ENCODE measurements around the gene RNASE9.
"Not testable (repeated sequence)": the region's sequence is repeated elsewhere in the genome, so short reads cannot be mapped to it uniquely, and the experiment has no call there.

The RNASE9 gene

GRCh38 chr14:20578784-20579502, 18.1 kb upstream of the RNASE9 start:
- Histone ChIP-seq H3K27ac (no peak overlapping the region), H3K9ac (no peak overlapping the region), H3K36me3 (no peaks in the 10 kb centered on the region), H3K4me2 (no peak overlapping the region), H3K4me1 (no peaks in the 10 kb centered on the region), H4K20me1 (no peaks in the 10 kb centered on the region), H3K9me3 (no peaks in the 10 kb centered on the region), H3K4me3 (no peak overlapping the region), H3K27me3 (no peaks in the 10 kb centered on the region)
- TF ChIP-seq Cebpa-rat (IDR thresholded peaks at IDR 0.05): no peak

DNA sequence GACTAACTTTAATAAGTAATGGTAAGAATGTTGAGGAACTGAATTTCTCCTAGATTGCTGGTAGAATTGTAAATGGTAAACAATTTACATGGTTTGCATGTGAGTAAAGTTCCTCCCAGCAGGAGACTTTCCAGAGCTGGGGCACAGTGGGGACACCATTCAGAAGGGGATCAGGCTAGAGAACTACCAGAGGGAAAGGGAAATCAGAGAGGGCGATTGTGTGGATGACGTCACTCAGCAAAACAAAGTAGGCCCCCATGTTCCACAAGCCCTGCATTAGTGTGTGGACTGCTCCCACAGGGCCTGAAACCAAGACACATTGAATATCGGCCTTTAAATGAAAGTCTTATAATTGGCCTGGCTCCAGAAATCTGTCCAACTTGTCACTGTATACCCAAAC, 17.5 kb upstream of the RNASE9 start:
- no peak overlapping the region for H3K4me2 ChIP-seq
- no peak overlapping the region for H3K4me3 ChIP-seq
- no peaks in the 10 kb centered on the region for H4K20me1 ChIP-seq
- H3K4me1 ChIP-seq: no peaks in the 10 kb centered on the region
- no peaks in the 10 kb centered on the region for H3K9me3 ChIP-seq
- H3K36me3 ChIP-seq: no peaks in the 10 kb centered on the region
- no peak overlapping the region for H3K27ac ChIP-seq
- TF ChIP-seq Cebpa-rat (IDR thresholded peaks at IDR 0.05): no peak
- H3K9ac ChIP-seq: no peak overlapping the region
- no peaks in the 10 kb centered on the region for H3K27me3 ChIP-seq

DNA sequence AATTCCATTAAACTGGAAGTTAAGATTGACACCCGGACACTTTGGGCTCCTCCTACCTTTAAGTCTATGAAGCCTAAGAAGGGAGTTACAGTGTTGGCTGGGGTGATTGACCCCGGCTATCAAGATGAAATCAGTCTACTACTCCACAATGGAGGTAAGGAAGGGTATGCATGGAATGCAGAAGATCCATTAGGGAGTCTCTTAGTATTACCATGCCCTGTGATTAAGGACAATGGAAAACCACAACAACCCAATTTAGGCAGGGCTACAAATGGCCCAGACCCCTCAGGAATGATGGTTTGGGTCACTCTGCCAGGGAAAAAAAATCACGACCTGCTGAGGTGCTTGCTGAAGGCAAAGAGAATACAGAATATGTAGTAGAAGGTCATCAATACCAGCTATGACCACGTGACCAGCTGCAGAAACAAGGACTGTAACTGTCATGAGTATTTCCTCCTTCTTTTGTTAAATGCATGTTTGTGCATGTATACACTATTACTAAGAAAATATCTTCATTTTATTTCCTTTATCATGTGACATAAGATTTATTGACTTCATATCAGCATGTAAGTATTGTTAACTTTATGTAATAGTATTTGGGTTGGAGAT, 11.6 kb upstream of the RNASE9 start:
- H3K27me3 ChIP-seq, H3K4me2 ChIP-seq, H3K9ac ChIP-seq, H3K4me3 ChIP-seq, H3K4me1 ChIP-seq, H4K20me1 ChIP-seq, H3K36me3 ChIP-seq, H3K27ac ChIP-seq: not testable (repeated sequence)
- H3K9me3 ChIP-seq: peaks cover 20% of the 10 kb centered on the region

DNA sequence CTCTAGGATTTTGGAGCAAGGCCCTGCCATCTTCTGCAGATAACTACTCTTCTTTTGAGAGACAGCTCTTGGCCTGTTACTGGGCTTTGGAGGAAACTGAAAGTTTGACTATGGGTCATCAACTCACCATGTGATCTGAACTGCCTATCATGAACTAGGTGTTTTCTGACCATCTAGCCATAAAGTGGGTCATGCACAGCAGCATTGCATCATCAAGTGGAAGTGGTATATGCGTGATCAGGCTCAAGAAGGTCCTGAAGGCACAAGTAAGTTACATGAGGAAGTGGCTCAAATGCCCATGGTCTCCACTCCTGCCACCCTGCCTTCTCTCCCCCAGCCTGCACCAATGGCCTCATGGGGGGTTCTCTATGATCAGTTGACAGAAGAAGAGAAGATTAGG, 9.9 kb upstream of the RNASE9 start:
- H3K4me2 ChIP-seq, H3K27me3 ChIP-seq, H3K4me3 ChIP-seq, H3K27ac ChIP-seq, H4K20me1 ChIP-seq, H3K9ac ChIP-seq, H3K36me3 ChIP-seq, H3K4me1 ChIP-seq: not testable (repeated sequence)
- peaks cover 20% of the 10 kb centered on the region for H3K9me3 ChIP-seq

DNA sequence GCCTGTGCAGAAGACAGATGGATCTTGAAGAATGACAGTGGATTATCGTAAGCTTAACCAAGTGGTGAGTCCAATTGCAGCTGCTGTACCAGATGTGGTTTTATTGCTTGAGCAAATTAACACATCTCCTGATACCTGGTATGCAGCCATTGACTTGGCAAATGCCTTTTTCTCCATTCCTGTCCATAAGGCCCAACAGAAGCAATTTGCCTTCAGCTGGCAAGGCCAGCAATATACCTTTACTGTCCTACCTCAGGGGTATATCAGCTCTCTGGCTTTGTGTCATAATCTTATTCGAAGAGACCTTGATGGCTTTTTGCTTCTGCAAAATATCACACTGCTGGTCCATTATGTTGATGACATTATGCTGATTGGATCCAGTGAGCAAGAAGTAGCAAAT, 9.0 kb upstream of the RNASE9 start:
- not testable (repeated sequence) for H3K27me3 ChIP-seq, H3K9ac ChIP-seq

DNA sequence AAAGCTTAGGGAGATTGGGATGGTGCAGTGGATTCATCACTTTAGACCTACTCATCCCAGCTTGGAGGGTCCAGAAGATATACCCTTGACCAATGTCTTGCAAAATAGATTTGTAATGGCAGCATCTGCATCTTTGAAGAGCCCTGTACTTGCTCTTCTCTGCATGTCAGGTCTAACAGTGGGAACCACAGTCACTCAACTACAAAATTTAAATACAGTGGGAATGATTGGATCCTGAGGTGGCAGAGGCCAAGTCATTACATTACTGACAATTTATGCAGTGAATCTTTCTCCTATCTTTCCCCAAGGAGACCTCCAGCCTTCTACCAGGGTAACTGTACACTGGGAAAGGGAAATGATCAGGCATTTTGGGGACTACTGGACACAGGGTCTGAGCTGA, 8.2 kb upstream of the RNASE9 start:
- Histone ChIP-seq H3K4me2 (no peak overlapping the region), H3K4me3 (no peak overlapping the region), H3K9me3 (peaks cover 20% of the 10 kb centered on the region), H3K9ac (no peak overlapping the region), H3K27ac (no peak overlapping the region), H3K4me1 (no peaks in the 10 kb centered on the region), H3K27me3 (no peaks in the 10 kb centered on the region), H4K20me1 (no peaks in the 10 kb centered on the region), H3K36me3 (no peaks in the 10 kb centered on the region)
- TF ChIP-seq Cebpa-rat (IDR thresholded peaks at IDR 0.05): no peak

More for the DNA sequence above, 9.0 kb upstream of the RNASE9 start:
- not testable (repeated sequence) for H4K20me1 ChIP-seq, H3K27ac ChIP-seq, H3K4me1 ChIP-seq, H3K4me2 ChIP-seq, H3K4me3 ChIP-seq, H3K36me3 ChIP-seq
- H3K9me3 ChIP-seq: peaks cover 20% of the 10 kb centered on the region

DNA sequence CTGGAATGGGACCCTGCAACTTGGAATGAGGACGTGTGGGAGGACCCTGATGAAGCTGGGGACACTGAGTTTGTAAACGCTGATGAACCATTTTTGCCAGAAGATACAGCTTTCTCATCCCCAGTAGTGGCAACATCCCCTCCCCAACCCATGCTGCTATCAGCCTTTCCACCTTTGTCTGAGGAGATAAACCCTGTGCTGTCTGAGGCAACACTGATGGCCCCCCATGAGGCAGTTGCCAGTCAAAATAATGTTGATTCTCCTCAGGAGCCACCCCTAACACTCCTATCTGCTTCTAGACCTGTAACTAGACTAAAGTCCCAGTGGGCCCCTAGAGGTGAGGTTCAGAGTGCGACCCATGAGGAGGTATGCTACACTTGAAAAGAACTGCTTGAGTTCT, 7.5 kb upstream of the RNASE9 start:
- no peak overlapping the region for H3K4me2 ChIP-seq
- no peaks in the 10 kb centered on the region for H3K4me1 ChIP-seq
- peaks cover 20% of the 10 kb centered on the region for H3K9me3 ChIP-seq
- H3K36me3 ChIP-seq: no peaks in the 10 kb centered on the region
- H3K4me3 ChIP-seq: no peak overlapping the region
- no peak overlapping the region for H3K27ac ChIP-seq
- no peaks in the 10 kb centered on the region for H3K27me3 ChIP-seq
- no peaks in the 10 kb centered on the region for H4K20me1 ChIP-seq
- TF ChIP-seq Cebpa-rat (IDR thresholded peaks at IDR 0.05): no peak
- no peak overlapping the region for H3K9ac ChIP-seq

DNA sequence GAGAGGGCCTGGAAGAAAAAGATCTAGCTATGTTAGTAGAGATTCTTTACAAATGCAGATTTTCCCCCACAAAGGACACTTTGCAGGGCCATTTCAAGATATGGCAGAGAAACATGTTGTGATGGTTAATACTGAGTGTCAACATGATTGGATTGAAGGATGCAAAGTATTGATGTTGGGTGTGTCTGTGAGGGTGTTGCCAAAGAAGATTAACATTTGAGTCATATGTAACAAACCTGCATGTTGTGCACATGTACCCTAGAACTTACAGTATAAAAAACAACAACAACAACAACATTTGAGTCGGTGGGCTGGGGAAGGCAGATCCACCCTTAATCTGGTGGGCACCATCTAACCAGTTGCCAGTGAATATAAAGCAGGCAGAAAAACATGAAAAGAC, 6.4 kb upstream of the RNASE9 start:
- not testable (repeated sequence) for H3K27me3 ChIP-seq, H3K4me2 ChIP-seq
- H3K9me3 ChIP-seq: peaks cover 20% of the 10 kb centered on the region

DNA sequence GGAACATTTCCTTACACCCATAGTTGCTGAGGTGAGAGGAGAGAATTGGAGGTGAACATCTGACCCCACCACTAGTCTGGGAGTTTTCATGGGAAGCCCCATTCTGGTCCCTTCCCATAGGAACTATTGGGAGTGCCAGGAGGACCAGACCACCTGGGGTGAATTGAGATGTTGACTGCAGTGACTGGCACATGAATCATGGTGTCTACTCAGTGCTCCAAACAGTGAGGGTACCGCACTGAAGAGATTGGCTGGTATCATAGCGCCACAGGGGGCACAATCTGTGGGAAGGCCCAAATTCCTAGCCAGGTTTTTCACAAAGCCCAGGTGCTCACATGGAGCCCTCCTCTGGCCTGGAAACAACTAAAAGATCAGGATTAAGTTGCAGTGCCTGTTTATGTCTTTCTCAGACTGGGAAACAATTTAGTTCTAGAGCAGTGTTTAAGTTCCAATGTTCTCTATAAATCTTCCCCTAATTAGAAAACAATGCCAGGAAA, 3.7 kb upstream of the RNASE9 start:
- H3K27me3 ChIP-seq: no peaks in the 10 kb centered on the region
- no peak overlapping the region for H3K9ac ChIP-seq
- H3K36me3 ChIP-seq: no peaks in the 10 kb centered on the region
- peaks cover 16% of the 10 kb centered on the region for H3K9me3 ChIP-seq
- no peak for TF ChIP-seq Cebpa-rat (IDR thresholded peaks at IDR 0.05)
- H3K4me2 ChIP-seq: no peak overlapping the region
- H3K4me1 ChIP-seq: no peaks in the 10 kb centered on the region
- no peaks in the 10 kb centered on the region for H4K20me1 ChIP-seq
- H3K27ac ChIP-seq: no peak overlapping the region
- H3K4me3 ChIP-seq: no peak overlapping the region

More for the DNA sequence above, 6.4 kb upstream of the RNASE9 start:
- not testable (repeated sequence) for H3K4me3 ChIP-seq, H3K4me1 ChIP-seq, H3K36me3 ChIP-seq, H3K27ac ChIP-seq, H3K9ac ChIP-seq, H4K20me1 ChIP-seq

- H3K27ac ChIP-seq: no peak overlapping the region
- H3K27me3 ChIP-seq: no peaks in the 10 kb centered on the region
- H3K9ac ChIP-seq: no peak overlapping the region
- no peak for TF ChIP-seq Cebpa-rat (IDR thresholded peaks at IDR 0.05)
- no peaks in the 10 kb centered on the region for H3K36me3 ChIP-seq
- H3K4me3 ChIP-seq: no peak overlapping the region
- H3K4me1 ChIP-seq: no peaks in the 10 kb centered on the region
- H3K9me3 ChIP-seq: peaks cover 10% of the 10 kb centered on the region
- H3K4me2 ChIP-seq: no peak overlapping the region
- H4K20me1 ChIP-seq: no peaks in the 10 kb centered on the region
Observed at GRCh38 chr14:20563971-20564370, 3.1 kb upstream of the RNASE9 start.
